ENCODE measurements around the gene VASP. TPM values are rescaled to one million over a fixed set of nuclear protein-coding genes. Genes with fewer than 3 reads are reported as not detected.

VASP gene
- total and polyA plus RNA-seq, 2 of the 13 experiments (the other 11 are each of a cell fraction or from before 2014, with no cell fraction given): 41.8 to 67.1 TPM

DNA sequence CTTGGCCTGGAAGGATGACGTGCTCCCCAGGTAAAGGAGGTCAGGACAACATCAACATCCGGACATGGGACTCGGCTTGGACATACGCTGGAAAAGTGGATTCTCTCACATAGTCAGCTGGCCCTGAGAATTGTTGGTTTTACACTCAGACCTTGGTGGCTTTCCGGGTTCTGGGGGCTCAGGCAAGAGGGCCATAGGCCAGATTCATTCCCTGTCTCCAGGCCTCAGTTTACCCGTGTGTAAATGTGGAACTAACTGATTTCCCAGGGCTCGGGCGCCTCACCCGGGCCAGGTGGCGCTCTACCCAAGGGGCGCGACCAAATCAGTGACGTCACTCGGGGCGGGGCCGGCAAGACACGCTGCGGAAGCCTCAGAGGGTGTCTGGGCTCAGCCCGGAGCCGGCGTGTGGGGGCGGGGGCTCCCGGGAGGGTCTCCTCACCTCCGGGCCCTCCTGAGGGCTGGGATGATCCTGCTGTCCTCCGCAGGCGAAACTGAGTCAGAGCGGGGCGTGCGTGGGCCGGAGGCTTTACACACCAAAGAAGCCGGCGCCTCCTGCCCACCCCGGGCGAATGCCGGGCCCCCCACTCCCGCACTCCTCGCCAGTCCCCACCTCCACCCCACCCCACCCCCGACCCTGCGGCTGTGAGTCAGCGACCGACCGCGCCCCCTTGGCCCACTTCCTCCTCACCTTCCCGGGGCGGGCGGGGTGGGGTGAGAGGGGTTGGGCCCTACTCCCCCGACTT lies 862 bp upstream of the VASP start (continued):
- TF ChIP-seq, protein P1, sequence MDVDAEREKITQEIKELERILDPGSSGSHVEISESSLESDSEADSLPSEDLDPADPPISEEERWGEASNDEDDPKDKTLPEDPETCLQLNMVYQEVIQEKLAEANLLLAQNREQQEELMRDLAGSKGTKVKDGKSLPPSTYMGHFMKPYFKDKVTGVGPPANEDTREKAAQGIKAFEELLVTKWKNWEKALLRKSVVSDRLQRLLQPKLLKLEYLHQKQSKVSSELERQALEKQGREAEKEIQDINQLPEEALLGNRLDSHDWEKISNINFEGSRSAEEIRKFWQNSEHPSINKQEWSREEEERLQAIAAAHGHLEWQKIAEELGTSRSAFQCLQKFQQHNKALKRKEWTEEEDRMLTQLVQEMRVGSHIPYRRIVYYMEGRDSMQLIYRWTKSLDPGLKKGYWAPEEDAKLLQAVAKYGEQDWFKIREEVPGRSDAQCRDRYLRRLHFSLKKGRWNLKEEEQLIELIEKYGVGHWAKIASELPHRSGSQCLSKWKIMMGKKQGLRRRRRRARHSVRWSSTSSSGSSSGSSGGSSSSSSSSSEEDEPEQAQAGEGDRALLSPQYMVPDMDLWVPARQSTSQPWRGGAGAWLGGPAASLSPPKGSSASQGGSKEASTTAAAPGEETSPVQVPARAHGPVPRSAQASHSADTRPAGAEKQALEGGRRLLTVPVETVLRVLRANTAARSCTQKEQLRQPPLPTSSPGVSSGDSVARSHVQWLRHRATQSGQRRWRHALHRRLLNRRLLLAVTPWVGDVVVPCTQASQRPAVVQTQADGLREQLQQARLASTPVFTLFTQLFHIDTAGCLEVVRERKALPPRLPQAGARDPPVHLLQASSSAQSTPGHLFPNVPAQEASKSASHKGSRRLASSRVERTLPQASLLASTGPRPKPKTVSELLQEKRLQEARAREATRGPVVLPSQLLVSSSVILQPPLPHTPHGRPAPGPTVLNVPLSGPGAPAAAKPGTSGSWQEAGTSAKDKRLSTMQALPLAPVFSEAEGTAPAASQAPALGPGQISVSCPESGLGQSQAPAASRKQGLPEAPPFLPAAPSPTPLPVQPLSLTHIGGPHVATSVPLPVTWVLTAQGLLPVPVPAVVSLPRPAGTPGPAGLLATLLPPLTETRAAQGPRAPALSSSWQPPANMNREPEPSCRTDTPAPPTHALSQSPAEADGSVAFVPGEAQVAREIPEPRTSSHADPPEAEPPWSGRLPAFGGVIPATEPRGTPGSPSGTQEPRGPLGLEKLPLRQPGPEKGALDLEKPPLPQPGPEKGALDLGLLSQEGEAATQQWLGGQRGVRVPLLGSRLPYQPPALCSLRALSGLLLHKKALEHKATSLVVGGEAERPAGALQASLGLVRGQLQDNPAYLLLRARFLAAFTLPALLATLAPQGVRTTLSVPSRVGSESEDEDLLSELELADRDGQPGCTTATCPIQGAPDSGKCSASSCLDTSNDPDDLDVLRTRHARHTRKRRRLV (CRISPR knock-in tag; IDR thresholded peaks at IDR 0.05): 0 out of 2 replicates have a peak, but pooled peaks have one; percentile 41
- 0 out of 2 replicates have a peak, but pooled peaks have one; percentile 35 for TF ChIP-seq ARNTL (CRISPR knock-in tag; IDR thresholded peaks at IDR 0.05)
- no peak for TF ChIP-seq SP140L (CRISPR knock-in tag; IDR thresholded peaks at IDR 0.05; ENCODE audit: borderline replicate concordance)
- 0 out of 2 replicates have a peak, but pooled peaks have one; percentile 21 for TF ChIP-seq ZNF775 (CRISPR knock-in tag; IDR thresholded peaks at IDR 0.05; ENCODE audit: borderline replicate concordance)
- TF ChIP-seq, protein P2, sequence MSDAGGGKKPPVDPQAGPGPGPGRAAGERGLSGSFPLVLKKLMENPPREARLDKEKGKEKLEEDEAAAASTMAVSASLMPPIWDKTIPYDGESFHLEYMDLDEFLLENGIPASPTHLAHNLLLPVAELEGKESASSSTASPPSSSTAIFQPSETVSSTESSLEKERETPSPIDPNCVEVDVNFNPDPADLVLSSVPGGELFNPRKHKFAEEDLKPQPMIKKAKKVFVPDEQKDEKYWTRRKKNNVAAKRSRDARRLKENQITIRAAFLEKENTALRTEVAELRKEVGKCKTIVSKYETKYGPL (CRISPR knock-in tag; IDR thresholded peaks at IDR 0.05): no peak; the same call in 1 of the 2 replicates
- TF ChIP-seq ZNF747 (CRISPR knock-in tag; IDR thresholded peaks at IDR 0.05; ENCODE audit: borderline replicate concordance): peak; percentile 52; the same call in 1 of the 2 replicates
- TF ChIP-seq, protein P3, sequence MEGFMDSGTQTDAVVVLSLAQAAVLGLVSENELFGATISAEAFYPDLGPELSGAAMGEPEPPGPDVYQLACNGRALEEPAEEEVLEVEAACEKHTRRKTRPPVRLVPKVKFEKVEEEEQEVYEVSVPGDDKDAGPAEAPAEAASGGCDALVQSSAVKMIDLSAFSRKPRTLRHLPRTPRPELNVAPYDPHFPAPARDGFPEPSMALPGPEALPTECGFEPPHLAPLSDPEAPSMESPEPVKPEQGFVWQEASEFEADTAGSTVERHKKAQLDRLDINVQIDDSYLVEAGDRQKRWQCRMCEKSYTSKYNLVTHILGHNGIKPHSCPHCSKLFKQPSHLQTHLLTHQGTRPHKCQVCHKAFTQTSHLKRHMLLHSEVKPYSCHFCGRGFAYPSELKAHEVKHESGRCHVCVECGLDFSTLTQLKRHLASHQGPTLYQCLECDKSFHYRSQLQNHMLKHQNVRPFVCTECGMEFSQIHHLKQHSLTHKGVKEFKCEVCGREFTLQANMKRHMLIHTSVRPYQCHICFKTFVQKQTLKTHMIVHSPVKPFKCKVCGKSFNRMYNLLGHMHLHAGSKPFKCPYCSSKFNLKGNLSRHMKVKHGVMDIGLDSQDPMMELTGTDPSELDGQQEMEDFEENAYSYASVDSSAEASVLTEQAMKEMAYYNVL (CRISPR knock-in tag; IDR thresholded peaks at IDR 0.05; ENCODE audit: borderline replicate concordance): peak; percentile 49; the same call in 1 of the 2 replicates
- no peak for TF ChIP-seq NKX3-1 (CRISPR knock-in tag; IDR thresholded peaks at IDR 0.05)
- TF ChIP-seq PITX1 (CRISPR knock-in tag; IDR thresholded peaks at IDR 0.05): peak; percentile 41; the same call in 1 of the 2 replicates
- TF ChIP-seq, protein P4, sequence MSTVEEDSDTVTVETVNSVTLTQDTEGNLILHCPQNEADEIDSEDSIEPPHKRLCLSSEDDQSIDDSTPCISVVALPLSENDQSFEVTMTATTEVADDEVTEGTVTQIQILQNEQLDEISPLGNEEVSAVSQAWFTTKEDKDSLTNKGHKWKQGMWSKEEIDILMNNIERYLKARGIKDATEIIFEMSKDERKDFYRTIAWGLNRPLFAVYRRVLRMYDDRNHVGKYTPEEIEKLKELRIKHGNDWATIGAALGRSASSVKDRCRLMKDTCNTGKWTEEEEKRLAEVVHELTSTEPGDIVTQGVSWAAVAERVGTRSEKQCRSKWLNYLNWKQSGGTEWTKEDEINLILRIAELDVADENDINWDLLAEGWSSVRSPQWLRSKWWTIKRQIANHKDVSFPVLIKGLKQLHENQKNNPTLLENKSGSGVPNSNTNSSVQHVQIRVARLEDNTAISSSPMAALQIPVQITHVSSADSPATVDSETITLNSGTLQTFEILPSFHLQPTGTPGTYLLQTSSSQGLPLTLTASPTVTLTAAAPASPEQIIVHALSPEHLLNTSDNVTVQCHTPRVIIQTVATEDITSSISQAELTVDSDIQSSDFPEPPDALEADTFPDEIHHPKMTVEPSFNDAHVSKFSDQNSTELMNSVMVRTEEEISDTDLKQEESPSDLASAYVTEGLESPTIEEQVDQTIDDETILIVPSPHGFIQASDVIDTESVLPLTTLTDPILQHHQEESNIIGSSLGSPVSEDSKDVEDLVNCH (CRISPR knock-in tag; IDR thresholded peaks at IDR 0.05): no peak
- TF ChIP-seq, protein P5, sequence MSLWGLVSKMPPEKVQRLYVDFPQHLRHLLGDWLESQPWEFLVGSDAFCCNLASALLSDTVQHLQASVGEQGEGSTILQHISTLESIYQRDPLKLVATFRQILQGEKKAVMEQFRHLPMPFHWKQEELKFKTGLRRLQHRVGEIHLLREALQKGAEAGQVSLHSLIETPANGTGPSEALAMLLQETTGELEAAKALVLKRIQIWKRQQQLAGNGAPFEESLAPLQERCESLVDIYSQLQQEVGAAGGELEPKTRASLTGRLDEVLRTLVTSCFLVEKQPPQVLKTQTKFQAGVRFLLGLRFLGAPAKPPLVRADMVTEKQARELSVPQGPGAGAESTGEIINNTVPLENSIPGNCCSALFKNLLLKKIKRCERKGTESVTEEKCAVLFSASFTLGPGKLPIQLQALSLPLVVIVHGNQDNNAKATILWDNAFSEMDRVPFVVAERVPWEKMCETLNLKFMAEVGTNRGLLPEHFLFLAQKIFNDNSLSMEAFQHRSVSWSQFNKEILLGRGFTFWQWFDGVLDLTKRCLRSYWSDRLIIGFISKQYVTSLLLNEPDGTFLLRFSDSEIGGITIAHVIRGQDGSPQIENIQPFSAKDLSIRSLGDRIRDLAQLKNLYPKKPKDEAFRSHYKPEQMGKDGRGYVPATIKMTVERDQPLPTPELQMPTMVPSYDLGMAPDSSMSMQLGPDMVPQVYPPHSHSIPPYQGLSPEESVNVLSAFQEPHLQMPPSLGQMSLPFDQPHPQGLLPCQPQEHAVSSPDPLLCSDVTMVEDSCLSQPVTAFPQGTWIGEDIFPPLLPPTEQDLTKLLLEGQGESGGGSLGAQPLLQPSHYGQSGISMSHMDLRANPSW (CRISPR knock-in tag; IDR thresholded peaks at IDR 0.05; ENCODE audit: borderline replicate concordance): 0 out of 2 replicates have a peak, but pooled peaks have one; percentile 78
- TF ChIP-seq ZNF34 (CRISPR knock-in tag; IDR thresholded peaks at IDR 0.05; ENCODE audit: borderline replicate concordance): no peak
